ENCODE measurements around the gene RPL13.

The RPL13 gene

GRCh38 chr16:89589241-89589926 lies 28.9 kb downstream of the RPL13 start:
- Histone ChIP-seq H3K36me3 (ENCODE audit: control insufficient read depth, insufficient read depth, low read length) (no peaks in the 10 kb centered on the region), H3K4me3 (ENCODE audit: low read length) (no peak overlapping the region), H3K4me1 (ENCODE audit: control insufficient read depth, insufficient read depth, low read length) (no peaks in the 10 kb centered on the region), H3K9ac (ENCODE audit: low read length) (no peak overlapping the region), H3K27me3 (ENCODE audit: control insufficient read depth, insufficient read depth, low read length) (no peaks in the 10 kb centered on the region), H3K27ac (ENCODE audit: low read depth, low read length) (no peak overlapping the region)

GRCh38 chr16:89593841-89594240 lies 33.4 kb downstream of the RPL13 start:
- Histone ChIP-seq H3K4me1 (ENCODE audit: control insufficient read depth, insufficient read depth, low read length) (no peaks in the 10 kb centered on the region), H3K36me3 (ENCODE audit: control insufficient read depth, insufficient read depth, low read length) (no peaks in the 10 kb centered on the region), H3K27me3 (ENCODE audit: control insufficient read depth, insufficient read depth, low read length) (no peaks in the 10 kb centered on the region), H3K4me3 (ENCODE audit: low read length) (no peak overlapping the region), H3K9ac (ENCODE audit: low read length) (no peak overlapping the region), H3K27ac (ENCODE audit: low read depth, low read length) (no peak overlapping the region)

GRCh38 chr16:89595330-89596060 lies 35.0 kb downstream of the RPL13 start:
- no peaks in the 10 kb centered on the region for H3K4me1 ChIP-seq (ENCODE audit: control insufficient read depth, insufficient read depth, low read length)
- no peak overlapping the region for H3K27ac ChIP-seq (ENCODE audit: low read depth, low read length)
- no peaks in the 10 kb centered on the region for H3K27me3 ChIP-seq (ENCODE audit: control insufficient read depth, insufficient read depth, low read length)
- H3K9ac ChIP-seq (ENCODE audit: low read length), result no peak overlapping the region
- H3K4me3 ChIP-seq (ENCODE audit: low read length), result no peak overlapping the region
- no peaks in the 10 kb centered on the region for H3K36me3 ChIP-seq (ENCODE audit: control insufficient read depth, insufficient read depth, low read length)

GRCh38 chr16:89596061-89596689 lies 35.7 kb downstream of the RPL13 start:
- no peak overlapping the region for H3K27ac ChIP-seq (ENCODE audit: low read depth, low read length)
- H3K4me3 ChIP-seq (ENCODE audit: low read length), result no peak overlapping the region
- no peaks in the 10 kb centered on the region for H3K36me3 ChIP-seq (ENCODE audit: control insufficient read depth, insufficient read depth, low read length)
- no peaks in the 10 kb centered on the region for H3K27me3 ChIP-seq (ENCODE audit: control insufficient read depth, insufficient read depth, low read length)
- H3K9ac ChIP-seq (ENCODE audit: low read length), result no peak overlapping the region
- H3K4me1 ChIP-seq (ENCODE audit: control insufficient read depth, insufficient read depth, low read length), result no peaks in the 10 kb centered on the region

- Histone ChIP-seq H3K9ac (ENCODE audit: low read length) (no peak overlapping the region), H3K27me3 (ENCODE audit: control insufficient read depth, insufficient read depth, low read length) (no peaks in the 10 kb centered on the region), H3K27ac (ENCODE audit: low read depth, low read length) (no peak overlapping the region), H3K36me3 (ENCODE audit: control insufficient read depth, insufficient read depth, low read length) (no peaks in the 10 kb centered on the region), H3K4me3 (ENCODE audit: low read length) (no peak overlapping the region), H3K4me1 (ENCODE audit: control insufficient read depth, insufficient read depth, low read length) (no peaks in the 10 kb centered on the region)
Observed at GRCh38 chr16:89596957-89597649, 36.6 kb downstream of the RPL13 start.

GRCh38 chr16:89598199-89598598 lies 37.7 kb downstream of the RPL13 start:
- no peak overlapping the region for H3K4me3 ChIP-seq (ENCODE audit: low read length)
- no peaks in the 10 kb centered on the region for H3K36me3 ChIP-seq (ENCODE audit: control insufficient read depth, insufficient read depth, low read length)
- no peaks in the 10 kb centered on the region for H3K4me1 ChIP-seq (ENCODE audit: control insufficient read depth, insufficient read depth, low read length)
- H3K9ac ChIP-seq (ENCODE audit: low read length), result no peak overlapping the region
- no peak overlapping the region for H3K27ac ChIP-seq (ENCODE audit: low read depth, low read length)
- peaks cover 5% of the 10 kb centered on the region for H3K27me3 ChIP-seq (ENCODE audit: control insufficient read depth, insufficient read depth, low read length)

- no peak overlapping the region for H3K27ac ChIP-seq (ENCODE audit: low read depth, low read length)
- peaks cover 5% of the 10 kb centered on the region for H3K27me3 ChIP-seq (ENCODE audit: control insufficient read depth, insufficient read depth, low read length)
- no peaks in the 10 kb centered on the region for H3K36me3 ChIP-seq (ENCODE audit: control insufficient read depth, insufficient read depth, low read length)
- H3K4me3 ChIP-seq (ENCODE audit: low read length), result no peak overlapping the region
- no peak overlapping the region for H3K9ac ChIP-seq (ENCODE audit: low read length)
- no peaks in the 10 kb centered on the region for H3K4me1 ChIP-seq (ENCODE audit: control insufficient read depth, insufficient read depth, low read length)
Observed at GRCh38 chr16:89599451-89599858, 39.0 kb downstream of the RPL13 start.

- H3K4me1 ChIP-seq (ENCODE audit: control insufficient read depth, insufficient read depth, low read length), result no peaks in the 10 kb centered on the region
- H3K27ac ChIP-seq (ENCODE audit: low read depth, low read length), result no peak overlapping the region
Observed at GRCh38 chr16:89599902-89600301, 39.4 kb downstream of the RPL13 start.

GRCh38 chr16:89600427-89600826 lies 39.9 kb downstream of the RPL13 start:
- Histone ChIP-seq H3K27me3 (ENCODE audit: control insufficient read depth, insufficient read depth, low read length) (peaks cover 5% of the 10 kb centered on the region), H3K4me3 (ENCODE audit: low read length) (no peak overlapping the region), H3K9ac (ENCODE audit: low read length) (no peak overlapping the region), H3K4me1 (ENCODE audit: control insufficient read depth, insufficient read depth, low read length) (no peaks in the 10 kb centered on the region), H3K27ac (ENCODE audit: low read depth, low read length) (no peak overlapping the region), H3K36me3 (ENCODE audit: control insufficient read depth, insufficient read depth, low read length) (no peaks in the 10 kb centered on the region)

More at GRCh38 chr16:89599902-89600301, 39.4 kb downstream of the RPL13 start:
- Histone ChIP-seq H3K9ac (ENCODE audit: low read length) (no peak overlapping the region), H3K27me3 (ENCODE audit: control insufficient read depth, insufficient read depth, low read length) (peaks cover 5% of the 10 kb centered on the region), H3K36me3 (ENCODE audit: control insufficient read depth, insufficient read depth, low read length) (no peaks in the 10 kb centered on the region), H3K4me3 (ENCODE audit: low read length) (no peak overlapping the region)

GRCh38 chr16:89600956-89601355 lies 40.5 kb downstream of the RPL13 start:
- peaks cover 5% of the 10 kb centered on the region for H3K27me3 ChIP-seq (ENCODE audit: control insufficient read depth, insufficient read depth, low read length)
- no peak overlapping the region for H3K4me3 ChIP-seq (ENCODE audit: low read length)
- no peaks in the 10 kb centered on the region for H3K36me3 ChIP-seq (ENCODE audit: control insufficient read depth, insufficient read depth, low read length)
- H3K27ac ChIP-seq (ENCODE audit: low read depth, low read length), result no peak overlapping the region
- H3K4me1 ChIP-seq (ENCODE audit: control insufficient read depth, insufficient read depth, low read length), result no peaks in the 10 kb centered on the region
- H3K9ac ChIP-seq (ENCODE audit: low read length), result no peak overlapping the region

GRCh38 chr16:89601906-89602272 lies 41.4 kb downstream of the RPL13 start:
- Histone ChIP-seq H3K36me3 (ENCODE audit: control insufficient read depth, insufficient read depth, low read length) (no peaks in the 10 kb centered on the region), H3K4me3 (ENCODE audit: low read length) (no peak overlapping the region), H3K27ac (ENCODE audit: low read depth, low read length) (no peak overlapping the region), H3K27me3 (ENCODE audit: control insufficient read depth, insufficient read depth, low read length) (peaks cover 5% of the 10 kb centered on the region), H3K4me1 (ENCODE audit: control insufficient read depth, insufficient read depth, low read length) (no peaks in the 10 kb centered on the region), H3K9ac (ENCODE audit: low read length) (no peak overlapping the region)

- H3K36me3 ChIP-seq (ENCODE audit: control insufficient read depth, insufficient read depth, low read length), result no peaks in the 10 kb centered on the region
- H3K27me3 ChIP-seq (ENCODE audit: control insufficient read depth, insufficient read depth, low read length), result peaks cover 5% of the 10 kb centered on the region
- H3K4me3 ChIP-seq (ENCODE audit: low read length), result no peak overlapping the region
- H3K4me1 ChIP-seq (ENCODE audit: control insufficient read depth, insufficient read depth, low read length), result no peaks in the 10 kb centered on the region
- H3K9ac ChIP-seq (ENCODE audit: low read length), result no peak overlapping the region
- H3K27ac ChIP-seq (ENCODE audit: low read depth, low read length), result no peak overlapping the region
Observed at GRCh38 chr16:89602273-89602951, 41.9 kb downstream of the RPL13 start.
